ENCODE measurements around the gene KCNJ18. TPM values are rescaled to one million over a fixed set of nuclear protein-coding genes. Genes with fewer than 3 reads are reported as not detected.
"Not testable (repeated sequence)": the region's sequence is repeated elsewhere in the genome, so short reads cannot be mapped to it uniquely, and the experiment has no call there.

KCNJ18 gene
- total and polyA plus RNA-seq, 2 donors (not counting 1 experiment from before 2014, with no cell fraction given), result not detected

DNA sequence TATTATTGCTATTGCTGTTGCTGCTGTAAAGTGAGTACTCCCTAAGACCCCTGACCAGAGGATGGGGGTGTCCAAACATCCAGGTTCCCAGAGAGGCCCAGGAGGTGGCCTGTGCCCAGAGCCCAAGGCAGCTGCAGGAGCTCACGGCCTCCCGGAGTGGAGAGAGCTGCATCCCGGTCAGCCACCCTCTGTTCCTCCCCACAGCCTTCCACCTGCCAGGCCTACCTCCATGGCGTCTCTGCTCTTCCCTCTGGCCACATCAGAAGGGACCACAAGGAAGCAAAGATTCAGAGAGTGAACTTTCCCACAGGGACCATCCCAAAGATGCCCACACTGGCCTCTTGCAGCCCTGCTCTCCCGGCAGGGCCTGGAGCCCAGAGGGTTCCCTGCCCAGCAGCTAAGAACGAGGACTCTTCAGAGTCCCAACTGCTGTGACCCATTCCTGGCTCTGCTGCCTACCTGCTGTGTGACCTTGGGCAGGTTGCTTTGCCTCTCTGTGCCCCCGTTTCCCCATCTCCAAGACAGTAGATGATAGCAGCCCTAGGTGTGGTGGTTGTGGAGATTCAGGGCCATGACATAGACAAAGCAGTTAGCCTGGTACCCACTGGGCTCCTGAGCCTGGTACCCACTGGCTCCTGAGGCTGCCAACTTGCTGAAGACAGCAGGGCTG lies 53.2 kb downstream of the KCNJ18 start:
- not testable (repeated sequence) for H3K27me3 ChIP-seq (ENCODE audit: control insufficient read depth, insufficient read depth, low read length); H3K79me2 ChIP-seq (ENCODE audit: control insufficient read depth, insufficient read depth, low read length); H3K4me3 ChIP-seq (replicated peaks in 1 of 4; ENCODE audit: control extremely low read depth in 1 of 4, insufficient read depth in 1 of 4, low read depth in 3 of 4, low read length in 4 of 4); H3K9ac ChIP-seq (ENCODE audit: insufficient read depth, low read length); DNase-seq (ENCODE audit: low read depth in 2 of 2); H3K9me3 ChIP-seq (ENCODE audit: control insufficient read depth, insufficient read depth, low read depth, low read length); H3K27ac ChIP-seq (ENCODE audit: insufficient read depth, low read length); H3K4me1 ChIP-seq (ENCODE audit: control insufficient read depth, extremely low read depth, insufficient read depth, low read length); H3K4me2 ChIP-seq (ENCODE audit: extremely low read depth, insufficient read depth, low read length); H4K20me1 ChIP-seq (ENCODE audit: control insufficient read depth, extremely low read depth, insufficient read depth, low read length); H3K36me3 ChIP-seq (ENCODE audit: control insufficient read depth, insufficient read depth, low read length); H2AFZ ChIP-seq (ENCODE audit: low read length)

DNA sequence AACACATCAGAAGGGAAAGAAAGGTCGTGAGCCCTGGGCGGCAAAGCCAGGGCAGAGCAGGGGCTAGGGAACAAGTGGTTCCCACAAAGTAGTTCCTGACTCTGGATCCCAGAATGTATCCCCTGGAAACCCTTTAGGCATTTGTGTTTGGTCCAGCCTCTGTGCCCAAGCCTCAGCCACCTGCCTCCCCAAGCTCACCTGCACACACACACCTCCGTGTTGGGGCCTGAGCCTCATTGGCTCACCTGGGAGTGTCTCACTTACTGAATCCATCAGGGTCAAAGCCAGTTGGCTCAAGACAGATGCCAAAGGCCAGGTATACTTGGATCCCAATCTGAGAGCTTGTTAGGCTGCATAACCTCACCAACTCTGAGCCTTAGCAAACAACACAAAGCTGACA lies 54.1 kb downstream of the KCNJ18 start:
- not testable (repeated sequence) for H3K4me2 ChIP-seq (ENCODE audit: extremely low read depth, insufficient read depth, low read length); H2AFZ ChIP-seq (ENCODE audit: low read length); H3K4me1 ChIP-seq (ENCODE audit: control insufficient read depth, extremely low read depth, insufficient read depth, low read length); H3K27ac ChIP-seq (ENCODE audit: insufficient read depth, low read length); H3K36me3 ChIP-seq (ENCODE audit: control insufficient read depth, insufficient read depth, low read length); H4K20me1 ChIP-seq (ENCODE audit: control insufficient read depth, extremely low read depth, insufficient read depth, low read length); DNase-seq (ENCODE audit: low read depth in 2 of 2); H3K9ac ChIP-seq (ENCODE audit: insufficient read depth, low read length); H3K79me2 ChIP-seq (ENCODE audit: control insufficient read depth, insufficient read depth, low read length); H3K27me3 ChIP-seq (ENCODE audit: control insufficient read depth, insufficient read depth, low read length); H3K4me3 ChIP-seq (replicated peaks in 1 of 4; ENCODE audit: control extremely low read depth in 1 of 4, insufficient read depth in 1 of 4, low read depth in 3 of 4, low read length in 4 of 4); H3K9me3 ChIP-seq (ENCODE audit: control insufficient read depth, insufficient read depth, low read depth, low read length)

DNA sequence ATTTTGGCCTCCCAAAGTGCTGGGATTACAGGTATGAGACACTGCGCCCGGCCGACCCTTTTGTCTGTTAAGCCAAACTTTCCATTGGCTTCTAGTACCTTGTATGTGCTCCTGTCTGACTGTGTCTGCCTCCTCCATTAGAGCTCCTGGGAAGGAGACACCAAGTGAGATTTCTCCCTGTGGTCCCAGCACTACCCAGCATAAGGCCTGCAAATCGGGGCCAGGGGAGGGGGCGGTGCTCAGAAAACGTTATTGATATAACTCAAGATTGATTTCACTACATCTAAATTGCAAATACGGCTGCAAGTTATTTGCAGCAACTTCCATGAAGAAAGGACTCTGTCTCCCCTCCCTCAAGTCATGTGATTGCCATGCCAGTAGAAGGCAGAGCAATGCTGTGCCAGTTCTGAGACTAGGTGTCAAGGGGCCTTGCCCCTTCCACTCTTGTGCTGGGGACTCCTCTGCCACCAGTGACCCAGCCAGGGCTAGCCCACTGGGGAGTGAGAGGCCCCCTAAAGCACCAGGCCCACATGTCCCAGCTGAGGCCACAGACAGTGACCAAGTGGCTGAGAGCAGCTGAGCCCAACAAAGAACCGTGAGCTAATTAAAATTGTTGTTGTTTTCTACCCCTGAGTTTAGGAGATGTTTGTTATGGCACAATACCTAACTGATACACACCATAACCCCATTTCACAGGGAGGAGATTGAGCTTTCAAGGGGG lies 55.0 kb downstream of the KCNJ18 start:
- not testable (repeated sequence) for H3K9me3 ChIP-seq (ENCODE audit: control insufficient read depth, insufficient read depth, low read depth, low read length); H4K20me1 ChIP-seq (ENCODE audit: control insufficient read depth, extremely low read depth, insufficient read depth, low read length); H3K9ac ChIP-seq (ENCODE audit: insufficient read depth, low read length); H3K27ac ChIP-seq (ENCODE audit: insufficient read depth, low read length); DNase-seq (ENCODE audit: low read depth in 2 of 2); H3K36me3 ChIP-seq (ENCODE audit: control insufficient read depth, insufficient read depth, low read length); H3K4me1 ChIP-seq (ENCODE audit: control insufficient read depth, extremely low read depth, insufficient read depth, low read length); H3K27me3 ChIP-seq (ENCODE audit: control insufficient read depth, insufficient read depth, low read length); H3K79me2 ChIP-seq (ENCODE audit: control insufficient read depth, insufficient read depth, low read length); H2AFZ ChIP-seq (ENCODE audit: low read length); H3K4me2 ChIP-seq (ENCODE audit: extremely low read depth, insufficient read depth, low read length); H3K4me3 ChIP-seq (replicated peaks in 1 of 4; ENCODE audit: control extremely low read depth in 1 of 4, insufficient read depth in 1 of 4, low read depth in 3 of 4, low read length in 4 of 4)

DNA sequence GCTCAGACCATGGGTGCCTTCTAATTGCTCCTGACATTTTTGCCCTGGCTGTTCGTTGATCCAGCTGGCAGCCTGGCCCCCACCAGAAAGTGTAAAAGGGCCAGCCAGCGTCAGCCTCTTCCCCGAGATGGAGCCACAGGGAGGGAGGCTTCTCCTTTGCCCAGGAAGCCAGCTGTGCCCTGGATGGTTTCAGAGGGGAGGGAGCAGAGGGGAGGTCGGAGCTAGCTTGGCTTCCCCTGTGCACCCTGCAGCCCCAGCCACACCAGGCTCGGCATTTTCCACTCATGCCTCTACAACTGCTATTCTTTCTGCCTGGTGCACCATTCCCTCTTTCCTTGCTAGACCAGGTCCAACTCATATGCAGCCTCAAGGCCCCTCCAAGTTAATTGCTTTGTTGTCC lies 56.4 kb downstream of the KCNJ18 start:
- not testable (repeated sequence) for H2AFZ ChIP-seq (ENCODE audit: low read length); H3K4me2 ChIP-seq (ENCODE audit: extremely low read depth, insufficient read depth, low read length); H3K4me1 ChIP-seq (ENCODE audit: control insufficient read depth, extremely low read depth, insufficient read depth, low read length); H3K9ac ChIP-seq (ENCODE audit: insufficient read depth, low read length); H3K36me3 ChIP-seq (ENCODE audit: control insufficient read depth, insufficient read depth, low read length); H3K4me3 ChIP-seq (replicated peaks in 1 of 4; ENCODE audit: control extremely low read depth in 1 of 4, insufficient read depth in 1 of 4, low read depth in 3 of 4, low read length in 4 of 4); H3K27ac ChIP-seq (ENCODE audit: insufficient read depth, low read length); H3K79me2 ChIP-seq (ENCODE audit: control insufficient read depth, insufficient read depth, low read length); H4K20me1 ChIP-seq (ENCODE audit: control insufficient read depth, extremely low read depth, insufficient read depth, low read length); H3K27me3 ChIP-seq (ENCODE audit: control insufficient read depth, insufficient read depth, low read length); H3K9me3 ChIP-seq (ENCODE audit: control insufficient read depth, insufficient read depth, low read depth, low read length); DNase-seq (ENCODE audit: low read depth in 2 of 2)

DNA sequence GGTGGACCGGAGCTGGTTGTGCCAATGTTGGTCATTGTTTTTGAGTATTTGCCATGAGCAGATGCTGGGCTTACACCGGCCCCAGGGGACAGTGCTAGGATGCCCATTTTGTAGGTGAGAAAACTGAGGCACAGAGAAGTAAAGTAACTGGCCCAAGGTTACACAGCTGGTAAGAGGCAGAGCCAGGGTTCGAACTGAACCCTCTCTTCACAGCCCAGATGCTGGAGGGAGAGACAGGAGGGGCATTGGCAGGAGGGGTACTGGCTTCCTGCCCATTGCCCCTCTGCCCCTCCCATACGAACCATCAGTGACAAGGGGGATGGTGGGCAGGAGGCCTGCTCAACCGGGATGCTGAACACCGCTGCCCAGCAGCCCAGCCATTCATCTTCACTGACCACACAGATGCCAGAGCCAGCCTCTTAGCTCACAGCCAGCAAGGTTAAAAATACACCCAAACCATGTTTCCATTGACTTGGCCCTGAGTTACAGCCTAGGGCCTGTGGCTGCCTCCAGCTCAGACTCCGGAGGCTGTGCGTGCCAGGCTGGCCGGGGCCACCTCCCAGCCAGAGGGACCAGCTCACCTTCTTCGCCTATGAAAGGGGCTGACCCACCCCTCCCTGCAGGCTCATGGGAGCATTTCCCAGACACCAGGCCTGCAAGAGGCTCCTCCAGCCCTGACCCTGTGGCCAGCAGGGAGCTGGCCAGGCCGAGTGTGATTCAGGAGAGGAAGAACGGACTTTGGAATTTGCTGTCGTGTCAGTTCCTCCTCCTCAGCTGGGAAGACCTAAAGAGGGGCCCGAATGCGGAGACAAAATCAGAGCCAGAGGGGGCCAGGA lies 57.6 kb downstream of the KCNJ18 start:
- H3K27me3 ChIP-seq (ENCODE audit: control insufficient read depth, insufficient read depth, low read length); H3K4me2 ChIP-seq (ENCODE audit: extremely low read depth, insufficient read depth, low read length); H3K9ac ChIP-seq (ENCODE audit: insufficient read depth, low read length); H3K4me3 ChIP-seq (replicated peaks in 1 of 4; ENCODE audit: control extremely low read depth in 1 of 4, insufficient read depth in 1 of 4, low read depth in 3 of 4, low read length in 4 of 4); H4K20me1 ChIP-seq (ENCODE audit: control insufficient read depth, extremely low read depth, insufficient read depth, low read length); H3K36me3 ChIP-seq (ENCODE audit: control insufficient read depth, insufficient read depth, low read length); H2AFZ ChIP-seq (ENCODE audit: low read length); H3K79me2 ChIP-seq (ENCODE audit: control insufficient read depth, insufficient read depth, low read length); H3K4me1 ChIP-seq (ENCODE audit: control insufficient read depth, extremely low read depth, insufficient read depth, low read length); H3K27ac ChIP-seq (ENCODE audit: insufficient read depth, low read length); H3K9me3 ChIP-seq (ENCODE audit: control insufficient read depth, insufficient read depth, low read depth, low read length); DNase-seq (ENCODE audit: low read depth in 2 of 2): not testable (repeated sequence)

DNA sequence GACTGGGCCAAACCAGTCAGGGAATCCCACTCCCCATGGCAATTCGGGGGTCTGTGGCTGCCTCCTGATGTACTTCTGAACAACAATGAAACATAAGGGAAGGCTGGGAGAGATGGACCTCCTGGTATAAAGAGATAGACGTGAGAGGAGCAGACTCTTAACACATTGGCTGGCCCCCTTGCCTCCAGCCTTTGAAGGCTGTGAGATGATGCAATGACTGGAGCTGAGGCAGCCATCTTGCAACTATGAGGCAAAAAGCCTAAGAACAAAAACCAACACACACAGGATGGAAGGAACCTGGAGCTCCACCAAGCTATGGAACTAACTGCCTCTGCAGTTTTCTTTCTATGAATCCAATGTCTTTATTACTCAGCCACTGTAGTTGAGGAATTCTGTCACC lies 58.8 kb downstream of the KCNJ18 start:
- H3K27ac ChIP-seq (ENCODE audit: insufficient read depth, low read length); H3K4me3 ChIP-seq (replicated peaks in 1 of 4; ENCODE audit: control extremely low read depth in 1 of 4, insufficient read depth in 1 of 4, low read depth in 3 of 4, low read length in 4 of 4); H3K27me3 ChIP-seq (ENCODE audit: control insufficient read depth, insufficient read depth, low read length); H3K4me1 ChIP-seq (ENCODE audit: control insufficient read depth, extremely low read depth, insufficient read depth, low read length); H3K36me3 ChIP-seq (ENCODE audit: control insufficient read depth, insufficient read depth, low read length); H3K9ac ChIP-seq (ENCODE audit: insufficient read depth, low read length); H2AFZ ChIP-seq (ENCODE audit: low read length); H3K79me2 ChIP-seq (ENCODE audit: control insufficient read depth, insufficient read depth, low read length); H4K20me1 ChIP-seq (ENCODE audit: control insufficient read depth, extremely low read depth, insufficient read depth, low read length); H3K4me2 ChIP-seq (ENCODE audit: extremely low read depth, insufficient read depth, low read length); DNase-seq (ENCODE audit: low read depth in 2 of 2); H3K9me3 ChIP-seq (ENCODE audit: control insufficient read depth, insufficient read depth, low read depth, low read length): not testable (repeated sequence)
